Stimulated activated CD4-positive, alpha-beta T cell treated with anti-CD3 and anti-CD28 coated beads, Interleukin-12 subunit alpha, Interleukin-12 subunit beta, amount 100 ng/mL, for 24 hours (primary cell): Measurements from ENCODE around the gene SERPINA5.

ENCODE experiments used
- DNase-seq, 2 experiments: peaks; one replicate each; pipeline ENCODE4 v3.0.0-alpha.2; 2020; ENCODE audit warnings: low read depth in 2 of 2

The SERPINA5 gene, protein sequence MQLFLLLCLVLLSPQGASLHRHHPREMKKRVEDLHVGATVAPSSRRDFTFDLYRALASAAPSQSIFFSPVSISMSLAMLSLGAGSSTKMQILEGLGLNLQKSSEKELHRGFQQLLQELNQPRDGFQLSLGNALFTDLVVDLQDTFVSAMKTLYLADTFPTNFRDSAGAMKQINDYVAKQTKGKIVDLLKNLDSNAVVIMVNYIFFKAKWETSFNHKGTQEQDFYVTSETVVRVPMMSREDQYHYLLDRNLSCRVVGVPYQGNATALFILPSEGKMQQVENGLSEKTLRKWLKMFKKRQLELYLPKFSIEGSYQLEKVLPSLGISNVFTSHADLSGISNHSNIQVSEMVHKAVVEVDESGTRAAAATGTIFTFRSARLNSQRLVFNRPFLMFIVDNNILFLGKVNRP

DNA sequence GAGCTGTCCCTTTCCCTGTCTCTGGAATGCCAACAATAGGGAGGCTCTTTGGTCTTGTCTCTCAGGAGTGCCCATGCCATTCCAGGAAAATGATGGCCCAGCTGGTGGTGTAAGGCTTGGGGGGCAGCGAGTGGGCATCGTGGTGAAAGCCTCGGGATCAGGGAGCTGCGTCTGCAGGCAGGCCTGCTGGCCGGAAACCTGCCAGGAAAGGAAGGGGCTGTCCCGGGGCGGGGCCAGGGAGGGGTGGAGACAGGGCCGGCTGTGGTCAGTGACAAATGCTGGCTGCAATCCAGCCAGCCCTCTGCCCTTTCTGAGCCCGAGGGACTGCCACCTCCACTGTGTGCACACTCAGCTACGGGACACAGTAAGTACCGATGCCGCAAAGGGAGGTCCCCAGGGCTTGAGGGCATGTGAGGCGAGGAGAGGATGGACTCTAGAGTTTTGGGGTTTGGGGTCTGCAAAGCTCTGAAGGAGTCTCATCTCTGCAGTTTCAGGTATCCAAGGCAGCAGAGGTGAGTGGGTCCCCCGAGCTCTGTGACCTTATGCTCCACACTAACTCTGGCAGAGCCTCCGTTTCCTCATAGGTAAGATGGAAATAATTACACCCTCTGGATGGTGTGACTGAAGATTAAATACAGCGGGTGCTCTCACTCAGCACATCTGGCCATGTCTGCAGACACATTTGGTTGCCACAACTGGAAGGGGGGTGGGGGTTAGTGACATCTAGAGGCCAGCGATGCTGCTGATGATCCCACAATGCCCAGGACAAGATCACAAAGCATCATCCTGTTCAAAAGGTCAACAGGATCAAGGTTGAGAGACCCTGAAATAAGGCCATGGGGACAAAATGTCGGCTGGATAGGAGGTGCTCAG, at the start of gene SERPINA5:
SERPINA5 (plus strand) TSS at position 300 of the 873 bp plus-strand sequence. CDS start 5,937 bp downstream, outside the sequence.
- no peak for DNase-seq

DNA sequence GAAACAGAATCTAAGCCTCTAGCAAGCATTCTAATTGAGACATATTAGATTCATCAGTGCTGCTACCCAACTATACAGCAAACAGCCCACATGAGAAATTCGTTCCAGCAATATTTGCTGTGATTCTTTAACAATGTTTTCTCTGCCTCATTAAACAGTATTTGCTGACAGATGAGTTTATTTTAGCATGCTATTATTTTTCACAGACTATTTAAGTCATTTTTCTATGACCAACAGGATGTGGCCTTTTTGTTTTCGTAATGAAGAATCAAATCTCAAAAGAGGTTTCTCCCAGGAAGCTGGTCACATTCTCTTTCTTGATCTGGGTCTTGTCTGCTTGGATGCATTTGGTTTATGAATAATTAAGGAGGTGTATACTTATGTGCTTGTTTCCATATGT, 48.8 kb upstream of the SERPINA5 start:
- DNase-seq = no peak

DNA sequence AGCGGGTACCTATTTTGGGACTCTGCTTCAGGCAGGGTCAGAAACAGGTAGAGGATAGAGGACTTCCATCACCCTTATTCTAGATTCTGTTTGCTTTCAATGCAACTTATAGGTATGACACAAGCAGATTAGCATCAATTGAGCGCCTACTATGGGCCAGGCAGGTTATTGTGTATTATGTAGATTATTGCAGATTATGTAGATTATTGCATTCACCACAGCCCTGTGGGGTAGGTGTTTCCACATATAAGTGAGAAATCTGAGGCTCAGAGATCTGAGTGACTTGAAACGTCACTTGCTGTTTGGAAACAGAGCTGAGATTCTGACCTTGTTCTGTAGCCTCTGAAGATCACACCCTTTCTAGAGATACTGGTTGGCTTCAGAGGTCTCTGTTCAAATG, 45.7 kb upstream of the SERPINA5 start:
- DNase-seq = no peak

DNA sequence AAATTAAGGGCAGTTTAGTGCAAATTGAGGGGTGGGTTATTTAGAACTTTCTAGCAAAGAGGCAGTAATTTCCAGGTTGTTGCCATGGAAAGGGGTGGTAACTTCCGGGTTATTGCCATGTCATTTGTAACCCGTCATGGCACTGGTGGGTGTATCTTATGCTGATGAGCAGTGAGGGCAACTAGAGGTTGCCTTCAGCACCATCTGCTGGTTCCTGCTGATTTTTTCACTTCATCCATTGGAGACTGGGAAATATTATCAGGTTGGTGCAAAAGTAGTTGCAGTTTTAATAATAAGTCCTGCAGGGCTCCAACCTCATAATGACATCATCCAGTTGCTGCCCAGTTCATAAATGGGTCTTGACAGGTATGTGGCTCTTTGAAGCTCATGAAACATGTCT, 44.4 kb upstream of the SERPINA5 start:
- no peak for DNase-seq

DNA sequence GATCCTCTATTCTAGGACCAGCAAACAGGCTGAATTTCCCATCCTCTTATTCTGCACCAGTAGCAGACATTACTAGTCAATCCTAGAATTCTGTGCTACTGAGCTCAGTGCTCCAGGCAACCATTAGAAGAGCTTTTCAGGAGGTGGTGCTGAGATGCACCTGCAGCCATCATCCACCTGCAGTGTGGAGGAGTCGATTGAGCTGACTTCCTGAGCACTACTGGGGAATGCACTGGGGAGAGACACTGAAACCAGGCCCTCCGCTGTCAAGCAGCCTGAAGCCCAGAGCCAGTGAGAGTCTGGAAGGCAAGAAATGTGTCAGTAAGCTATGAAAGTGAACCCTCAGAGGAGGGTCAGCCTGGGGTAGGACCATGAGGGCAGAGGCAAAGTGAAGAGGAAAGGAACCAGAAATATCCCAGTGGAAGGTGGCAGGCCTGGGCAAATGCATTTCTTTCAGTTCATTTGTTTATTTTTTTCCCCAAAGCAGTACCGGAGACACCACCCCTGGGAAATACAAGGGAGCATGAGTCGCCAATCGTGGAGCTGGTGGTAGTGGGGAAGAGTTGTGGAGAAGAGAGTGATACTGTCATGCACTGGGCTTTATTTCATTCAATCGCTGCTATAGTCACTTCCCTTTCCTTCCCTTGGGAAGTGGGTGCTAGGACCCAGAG, 43.0 kb upstream of the SERPINA5 start:
- DNase-seq = no peak

DNA sequence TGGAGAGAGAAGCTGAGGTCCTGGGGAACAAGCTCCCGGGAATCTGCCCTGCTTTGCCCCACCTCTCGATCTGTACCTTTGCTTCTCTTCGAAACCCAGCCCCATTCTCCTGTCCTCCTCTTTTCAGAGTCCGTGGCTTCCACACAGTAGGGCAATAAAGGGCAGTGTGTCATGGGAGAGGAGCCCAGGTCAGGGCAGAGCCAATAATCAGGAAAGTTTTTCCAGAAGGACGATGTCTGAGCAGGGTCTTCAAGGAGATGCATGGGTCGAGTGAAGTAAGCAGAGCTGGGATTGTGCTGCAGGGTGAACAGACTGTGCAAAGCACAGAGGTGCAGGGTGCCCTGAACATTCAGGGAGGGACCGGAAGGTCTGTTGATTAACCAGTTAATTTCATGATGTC, 42.0 kb upstream of the SERPINA5 start:
- no peak for DNase-seq

DNA sequence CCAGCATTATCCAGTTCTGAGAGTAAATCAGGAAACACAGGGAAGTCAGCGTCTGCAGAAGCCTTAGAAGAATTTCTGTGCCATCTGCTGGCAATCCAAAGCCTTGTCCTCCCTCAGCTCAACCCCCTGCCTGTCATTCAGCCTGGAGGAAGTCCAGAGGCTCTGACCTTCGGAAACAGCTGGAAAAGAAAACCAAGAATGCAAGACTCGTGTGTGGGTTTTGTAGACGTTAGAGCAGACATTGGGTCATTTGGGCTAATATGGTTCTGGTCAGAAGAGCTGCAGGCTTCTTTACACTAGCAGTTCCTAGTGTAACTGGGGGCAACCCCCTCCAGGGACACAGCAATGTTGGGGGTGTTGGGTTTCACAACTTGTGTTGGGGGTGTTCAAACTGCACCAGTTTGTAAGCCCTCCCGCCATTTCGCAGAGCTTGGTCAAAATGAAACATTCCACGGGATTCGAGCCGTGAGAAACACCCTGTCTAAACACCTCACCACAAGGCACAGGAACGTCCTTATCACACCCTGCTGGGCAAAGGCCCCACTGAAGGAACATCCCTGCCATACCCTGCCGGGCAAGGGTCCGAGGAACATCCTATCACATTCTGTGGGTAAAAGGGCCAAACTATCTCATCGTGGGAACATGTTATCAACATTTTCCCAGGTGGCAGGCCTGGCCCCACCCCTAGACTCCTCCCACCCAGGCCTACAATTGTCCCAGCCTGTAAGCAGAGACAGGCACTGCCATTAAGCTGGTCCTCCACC, 41.0 kb upstream of the SERPINA5 start:
- no peak for DNase-seq

DNA sequence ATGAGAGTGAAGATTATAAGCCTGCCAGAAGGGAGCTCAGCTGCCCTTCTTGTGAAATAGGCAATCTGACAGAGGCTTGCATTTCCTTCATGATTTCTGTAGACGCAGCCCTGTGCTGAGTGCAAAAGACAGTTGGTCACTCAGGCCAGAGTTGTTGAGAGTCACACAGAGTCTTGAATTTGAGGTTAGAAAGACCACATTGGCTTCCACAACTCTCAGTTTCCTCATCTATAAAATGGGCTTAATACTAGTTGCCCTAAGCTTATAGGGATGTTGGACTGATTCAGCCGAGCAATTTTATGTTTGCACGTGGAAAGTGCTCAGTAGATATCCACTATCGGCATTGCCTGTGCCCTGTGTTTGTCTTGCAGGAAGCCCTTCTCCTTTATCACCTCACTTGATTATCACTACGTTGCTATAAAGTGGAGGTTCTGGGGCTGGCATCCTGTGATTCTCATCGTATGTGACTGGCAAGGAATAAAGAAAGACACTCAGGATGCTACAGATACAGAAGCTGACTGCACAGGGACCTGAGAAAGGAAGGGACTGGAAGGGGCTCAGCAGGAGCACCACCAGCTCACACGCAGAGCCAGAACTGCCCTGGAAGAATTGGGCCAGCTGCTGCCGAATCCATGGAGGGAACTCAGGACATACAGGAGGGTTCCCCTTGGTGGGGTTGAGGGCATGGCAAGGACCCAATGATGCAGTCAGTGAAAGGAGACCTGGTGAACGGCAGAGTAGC, 39.8 kb upstream of the SERPINA5 start:
- no peak for DNase-seq

DNA sequence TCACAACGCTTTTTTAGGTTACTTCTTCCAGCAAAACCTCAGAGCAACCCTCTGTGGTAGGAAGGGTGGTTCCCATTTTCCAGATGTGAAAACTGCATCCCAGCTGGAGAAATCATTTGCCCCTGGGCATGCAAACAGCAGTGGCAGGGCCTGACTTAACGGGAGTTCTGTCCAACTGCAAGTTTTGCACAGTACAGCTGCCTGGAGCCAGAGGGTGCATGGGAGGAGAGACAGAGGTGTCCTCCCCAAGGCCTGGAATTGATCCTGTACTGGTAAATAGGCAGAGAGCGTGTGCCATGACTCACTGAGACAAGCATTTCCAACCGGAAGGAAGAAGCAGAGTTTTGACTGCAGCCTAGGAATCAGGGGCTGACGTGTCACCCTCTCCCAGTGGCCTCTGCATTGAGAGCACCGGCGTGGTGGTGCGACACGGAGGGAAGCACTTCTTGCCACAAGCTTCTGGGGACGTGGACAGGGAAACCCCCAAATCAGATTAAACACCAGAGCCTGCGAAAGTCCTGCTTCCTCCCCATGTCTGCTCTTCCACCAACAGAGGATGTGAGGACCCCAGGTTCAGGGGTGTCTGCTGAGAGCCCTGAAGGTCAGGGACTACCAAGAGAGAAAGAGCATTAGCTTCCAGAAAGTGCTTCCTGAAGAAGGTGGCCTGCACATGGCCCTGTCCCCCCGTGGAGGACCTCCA, 39.0 kb upstream of the SERPINA5 start:
- no peak for DNase-seq

DNA sequence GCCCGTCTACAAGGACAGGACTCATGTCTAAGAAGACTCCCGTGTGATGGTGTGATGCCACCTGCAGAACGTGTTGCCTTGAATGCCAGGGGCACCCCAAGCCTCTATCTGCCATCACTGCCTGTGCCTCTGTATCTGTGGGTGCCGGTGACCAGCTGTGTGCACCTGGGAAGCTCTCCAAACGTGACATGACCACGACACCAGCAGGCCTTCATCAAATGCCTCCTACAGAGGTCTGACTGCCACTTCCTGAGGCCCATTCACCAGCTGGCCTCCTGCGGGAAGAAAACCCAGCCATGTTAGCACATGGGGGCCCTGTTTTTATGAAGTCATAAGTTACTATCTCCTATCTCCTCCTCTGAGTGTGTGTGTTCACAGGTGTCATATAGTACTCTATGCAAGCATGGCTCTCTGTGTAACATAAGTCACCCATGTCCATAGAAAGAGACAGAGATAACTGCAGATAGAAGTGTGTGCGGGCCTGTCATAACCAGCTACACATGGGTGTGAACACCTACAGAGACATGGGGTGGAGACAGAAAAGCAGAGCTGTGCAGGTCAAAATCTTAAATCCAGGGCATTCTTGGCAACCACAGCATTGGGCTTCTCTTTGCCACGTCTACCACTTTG, 38.3 kb upstream of the SERPINA5 start:
- DNase-seq = no peak

DNA sequence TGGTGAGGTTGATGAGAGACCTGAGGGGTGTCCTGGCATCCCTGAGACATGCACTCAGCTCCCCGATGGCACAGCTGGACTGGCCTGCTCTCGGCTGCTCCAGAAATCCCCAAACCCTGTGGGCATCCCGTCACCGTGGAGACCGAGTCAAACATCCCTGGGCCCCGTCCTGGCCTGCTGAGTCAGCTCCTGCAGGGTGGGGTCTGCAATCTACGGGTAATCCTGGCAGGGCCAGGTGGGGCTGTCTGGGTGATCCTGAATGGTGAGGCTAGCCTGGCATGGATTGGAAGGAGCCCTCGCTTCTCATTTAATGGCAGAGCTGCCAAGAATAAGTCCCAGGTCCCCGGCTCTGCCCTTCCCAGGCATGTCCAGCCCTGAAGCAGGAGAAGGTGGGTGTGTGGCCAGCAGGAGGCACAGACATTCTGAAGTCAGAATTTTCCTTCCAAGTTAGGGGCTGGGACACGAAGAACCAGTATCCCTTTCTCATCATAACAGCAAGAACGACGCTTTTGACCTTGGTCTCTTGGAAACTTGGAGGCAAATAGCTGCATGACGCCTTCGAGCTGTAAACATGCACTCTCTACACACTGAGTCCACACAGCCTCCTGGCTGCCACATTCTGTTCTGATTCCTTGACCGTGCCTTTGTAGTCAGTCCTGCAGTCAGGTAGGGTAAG, 37.6 kb upstream of the SERPINA5 start:
- DNase-seq = no peak

DNA sequence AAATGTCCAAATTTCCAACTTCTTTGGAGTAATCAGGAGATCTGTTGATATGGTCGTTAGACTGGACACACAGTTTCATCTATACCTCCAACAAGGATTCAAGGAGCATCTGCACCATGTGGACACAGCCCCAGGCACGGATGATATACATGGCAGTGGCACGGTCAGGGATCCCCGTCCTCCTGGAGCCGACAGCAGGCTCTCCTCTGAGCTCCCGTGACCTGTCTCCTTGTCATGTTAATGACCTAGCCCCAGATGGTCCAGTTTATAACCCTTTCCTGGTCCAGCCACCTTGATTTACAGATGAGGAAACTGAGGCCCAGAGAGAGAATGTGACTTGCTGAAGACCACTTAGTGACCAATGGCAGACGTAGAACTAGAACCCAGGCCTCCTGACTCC, 36.5 kb upstream of the SERPINA5 start:
- DNase-seq = no peak

DNA sequence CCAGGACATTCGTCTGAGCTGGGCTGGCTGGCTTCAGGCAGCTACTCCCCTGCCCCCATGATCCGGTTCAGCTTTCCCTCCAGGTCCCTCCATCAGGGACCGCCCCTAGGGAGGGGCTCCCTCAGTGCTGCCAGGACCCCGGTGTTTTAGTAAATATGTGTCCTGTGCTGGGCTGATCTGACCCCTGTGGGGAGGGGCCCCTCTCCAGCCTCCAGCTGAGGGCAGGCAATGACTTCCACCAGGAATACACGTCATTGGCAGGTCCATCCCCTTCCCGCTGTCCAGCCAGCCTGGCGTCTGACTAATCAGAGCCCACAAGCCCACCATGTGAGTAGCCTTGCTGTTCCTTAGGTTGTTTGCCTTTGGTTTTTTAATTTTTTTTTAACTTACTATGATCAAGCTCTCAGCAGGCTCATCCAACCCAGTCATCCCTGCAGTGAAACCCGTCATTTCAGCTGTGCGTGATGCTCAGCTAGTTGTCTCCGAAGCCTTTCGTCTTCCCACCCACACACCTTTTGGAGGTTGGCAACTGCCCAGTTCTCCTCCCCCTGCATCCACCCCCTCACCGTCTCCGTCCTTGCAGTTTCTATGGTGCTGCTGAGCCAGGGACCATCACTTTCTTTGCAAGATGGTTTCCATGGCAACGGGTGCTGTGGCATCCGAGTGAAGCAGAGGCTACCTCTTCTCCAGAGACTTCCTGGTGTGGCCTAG, 35.9 kb upstream of the SERPINA5 start:
- no peak for DNase-seq

DNA sequence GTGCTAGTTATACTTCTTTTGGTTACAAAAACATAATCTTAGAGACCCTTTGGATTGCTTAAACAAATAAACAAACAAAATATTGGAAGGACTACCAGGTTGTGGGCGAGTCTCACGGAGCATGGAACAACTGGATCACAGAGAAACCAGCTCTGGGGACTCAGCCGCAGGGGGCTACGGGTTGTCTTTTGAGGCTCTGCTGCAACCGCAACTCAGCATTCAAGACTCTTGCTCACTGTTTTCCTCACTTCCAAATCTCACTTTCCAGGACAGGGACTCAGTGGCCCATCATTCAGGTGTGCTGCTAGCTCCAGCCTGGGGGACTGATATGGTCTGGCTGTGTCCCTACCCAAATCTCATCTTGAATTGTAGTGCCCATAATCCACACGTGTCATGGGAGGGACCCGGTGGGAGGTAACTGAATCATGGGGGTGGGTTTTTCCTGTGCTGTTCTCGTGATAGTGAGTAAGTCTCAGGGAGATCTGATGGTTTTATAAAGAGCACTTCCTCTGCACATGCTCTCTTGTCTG, 34.0 kb upstream of the SERPINA5 start:
- no peak for DNase-seq

DNA sequence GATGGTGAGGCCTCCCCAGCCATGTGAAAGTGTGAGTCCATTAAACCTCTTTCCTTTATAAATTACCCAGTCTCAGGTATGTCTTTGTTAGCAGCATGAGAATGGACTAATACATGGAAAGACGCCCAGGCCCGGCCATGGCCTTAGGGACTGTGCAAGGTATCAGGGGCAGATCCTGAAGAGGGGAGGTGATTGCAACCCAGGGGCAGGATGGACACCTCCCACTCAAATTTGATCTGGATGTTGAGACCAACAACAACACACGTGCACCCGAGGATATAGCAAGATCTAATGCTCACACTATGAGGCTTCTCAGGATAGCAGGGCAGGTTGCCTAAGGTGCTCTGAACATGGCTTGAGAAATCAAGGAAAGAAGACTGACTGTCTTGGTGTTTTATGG, 33.5 kb upstream of the SERPINA5 start:
- no peak for DNase-seq

DNA sequence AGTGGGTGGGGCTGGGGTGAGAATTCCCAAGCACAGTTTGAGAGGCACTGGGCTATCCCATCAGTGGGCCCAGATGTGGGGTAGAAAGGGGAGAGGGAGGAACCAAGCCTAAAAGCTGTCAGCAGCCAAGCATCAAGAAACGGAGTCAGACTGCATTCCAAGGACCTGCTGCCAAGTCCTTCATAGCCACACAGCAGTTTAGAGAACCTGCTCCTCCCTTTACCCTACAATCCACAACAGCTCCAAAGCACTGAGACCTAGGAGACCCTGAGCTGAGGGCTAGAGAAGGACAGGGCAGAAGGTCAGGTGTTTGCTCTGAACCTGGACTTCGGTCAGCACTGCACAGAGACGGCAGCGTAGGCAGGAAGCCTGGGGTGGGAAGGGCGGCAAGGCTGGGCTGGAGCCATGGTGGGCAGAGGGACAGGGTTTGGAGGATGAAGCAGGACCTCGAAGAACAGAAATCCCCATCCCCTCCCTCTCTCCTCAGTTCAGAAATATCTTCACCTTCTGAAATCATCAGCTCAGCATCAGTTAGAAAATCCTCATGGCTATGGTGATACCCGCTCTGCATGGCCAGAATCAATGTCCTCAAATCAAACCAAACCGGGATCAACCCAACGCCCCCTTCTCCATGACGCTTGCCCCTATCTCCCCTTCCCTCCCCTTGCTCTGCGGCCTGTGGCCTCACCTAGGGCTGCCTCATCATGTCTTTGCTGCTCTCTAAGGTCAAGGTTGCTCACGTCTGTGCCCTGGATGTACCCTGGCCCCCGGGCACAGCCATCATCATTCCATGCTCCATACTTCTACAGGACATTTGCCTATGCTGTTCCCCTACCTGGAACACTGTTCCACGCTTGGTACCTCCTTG, 32.9 kb upstream of the SERPINA5 start:
- no peak for DNase-seq
